NCI-H510A (cell line): ENCODE results near the gene WFIKKN1.

Source experiments
- DNase-seq: peaks from one replicate; lab custom pipeline; 2025; lab: John Stamatoyannopoulos, UW

WFIKKN1 gene

DNA sequence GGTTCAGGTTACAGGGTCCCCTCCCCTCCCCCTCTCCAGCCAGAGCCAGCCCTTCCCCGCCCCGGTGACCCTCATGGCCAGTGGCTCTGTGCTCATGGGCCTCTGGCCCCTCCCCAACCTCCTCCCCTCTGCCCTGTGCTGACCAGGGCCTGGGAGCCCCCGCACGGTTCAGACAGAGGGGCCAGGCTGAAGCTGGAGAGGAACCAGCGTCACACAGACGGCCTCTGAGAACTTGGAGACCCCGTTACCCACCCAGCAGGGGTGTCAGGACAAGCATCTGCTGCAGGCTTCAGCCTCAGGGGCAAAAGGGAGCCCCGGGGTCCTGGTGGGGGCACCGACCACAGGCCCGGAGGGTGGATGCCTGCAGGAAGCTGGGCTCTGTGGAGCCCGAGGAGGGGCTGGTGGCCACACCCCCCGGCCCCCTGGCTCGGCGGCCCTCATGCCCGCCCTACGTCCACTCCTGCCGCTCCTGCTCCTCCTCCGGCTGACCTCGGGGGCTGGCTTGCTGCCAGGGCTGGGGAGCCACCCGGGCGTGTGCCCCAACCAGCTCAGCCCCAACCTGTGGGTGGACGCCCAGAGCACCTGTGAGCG is at the start of gene WFIKKN1:
WFIKKN1 (plus strand) TSS at position 171 of the 591 bp plus-strand sequence; CDS start at position 440, 269 bp downstream.
- DNase-seq = no peak

- no peak for DNase-seq
These were observed 48.6 kb upstream of the WFIKKN1 start for GRCh38 chr16:582218-582613.

DNA sequence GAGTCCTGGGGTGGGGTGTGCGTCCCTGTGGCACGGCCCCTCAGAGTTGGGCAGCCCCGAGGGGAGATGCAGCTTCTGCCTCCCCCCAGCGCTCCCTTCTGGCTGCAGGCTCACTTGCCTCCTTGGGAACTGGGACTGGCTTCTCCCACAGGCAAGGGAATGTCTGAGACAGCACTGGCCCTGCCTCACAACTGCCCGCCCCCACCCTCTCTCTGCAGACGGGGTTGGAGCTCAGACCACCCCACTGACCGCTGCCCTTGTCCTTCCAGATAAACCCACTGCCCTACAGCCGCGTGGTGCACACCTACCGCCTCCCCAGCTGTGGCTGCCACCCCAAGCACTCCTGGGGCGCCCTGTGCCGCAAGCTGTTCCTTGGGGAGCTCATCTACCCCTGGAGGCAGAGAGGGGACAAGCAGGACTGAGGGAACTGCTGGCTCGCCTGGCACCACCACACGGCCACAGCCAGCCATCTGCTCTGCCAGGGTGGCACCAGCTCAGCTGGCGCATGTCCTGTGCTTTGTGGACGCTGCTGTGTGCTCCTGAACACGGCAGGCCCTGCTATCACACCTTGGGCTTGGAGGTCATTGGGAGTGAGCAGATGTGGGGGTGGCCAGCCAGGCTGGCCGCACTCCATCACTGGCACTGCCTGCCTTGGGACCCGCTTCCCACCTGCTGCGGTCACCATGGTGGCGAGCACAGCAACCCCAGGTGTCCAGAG is 48.0 kb upstream of the WFIKKN1 start:
- DNase-seq = no peak

- no peak for DNase-seq
These were observed 47.3 kb upstream of the WFIKKN1 start for GRCh38 chr16:583470-583814.

- DNase-seq = no peak
These were observed 46.8 kb upstream of the WFIKKN1 start for GRCh38 chr16:583815-584591.

GRCh38 chr16:585351-585750 is 45.4 kb upstream of the WFIKKN1 start:
- no peak for DNase-seq

DNA sequence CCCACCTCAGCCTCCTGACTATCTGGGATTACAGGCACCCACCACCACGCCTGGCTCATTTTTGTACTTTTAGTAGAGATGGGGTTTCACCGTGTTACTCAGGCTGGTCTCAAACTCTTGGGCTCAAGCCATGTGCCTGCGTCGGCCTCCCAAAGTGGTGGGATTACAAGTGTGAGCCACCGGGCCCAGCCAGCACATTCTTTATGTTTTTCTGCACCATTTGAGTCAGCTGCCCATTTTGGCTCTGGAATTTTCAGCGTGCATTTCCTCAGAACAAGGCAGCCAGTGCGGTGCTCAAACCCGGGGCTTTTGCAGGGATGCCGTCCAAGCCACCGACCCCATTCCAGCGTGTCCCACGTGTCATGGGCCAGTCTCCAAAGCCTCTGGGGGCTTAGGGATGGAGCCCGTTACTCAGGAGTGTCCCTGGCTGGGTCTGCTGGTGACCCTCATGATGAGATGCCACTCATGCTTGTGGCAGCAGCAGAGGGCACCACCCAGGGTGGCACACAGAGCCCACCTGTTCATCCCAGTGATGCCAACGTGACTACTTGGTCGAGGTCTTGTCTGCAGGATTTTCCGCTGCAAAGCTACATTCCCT is 44.6 kb upstream of the WFIKKN1 start:
- no peak for DNase-seq

DNA sequence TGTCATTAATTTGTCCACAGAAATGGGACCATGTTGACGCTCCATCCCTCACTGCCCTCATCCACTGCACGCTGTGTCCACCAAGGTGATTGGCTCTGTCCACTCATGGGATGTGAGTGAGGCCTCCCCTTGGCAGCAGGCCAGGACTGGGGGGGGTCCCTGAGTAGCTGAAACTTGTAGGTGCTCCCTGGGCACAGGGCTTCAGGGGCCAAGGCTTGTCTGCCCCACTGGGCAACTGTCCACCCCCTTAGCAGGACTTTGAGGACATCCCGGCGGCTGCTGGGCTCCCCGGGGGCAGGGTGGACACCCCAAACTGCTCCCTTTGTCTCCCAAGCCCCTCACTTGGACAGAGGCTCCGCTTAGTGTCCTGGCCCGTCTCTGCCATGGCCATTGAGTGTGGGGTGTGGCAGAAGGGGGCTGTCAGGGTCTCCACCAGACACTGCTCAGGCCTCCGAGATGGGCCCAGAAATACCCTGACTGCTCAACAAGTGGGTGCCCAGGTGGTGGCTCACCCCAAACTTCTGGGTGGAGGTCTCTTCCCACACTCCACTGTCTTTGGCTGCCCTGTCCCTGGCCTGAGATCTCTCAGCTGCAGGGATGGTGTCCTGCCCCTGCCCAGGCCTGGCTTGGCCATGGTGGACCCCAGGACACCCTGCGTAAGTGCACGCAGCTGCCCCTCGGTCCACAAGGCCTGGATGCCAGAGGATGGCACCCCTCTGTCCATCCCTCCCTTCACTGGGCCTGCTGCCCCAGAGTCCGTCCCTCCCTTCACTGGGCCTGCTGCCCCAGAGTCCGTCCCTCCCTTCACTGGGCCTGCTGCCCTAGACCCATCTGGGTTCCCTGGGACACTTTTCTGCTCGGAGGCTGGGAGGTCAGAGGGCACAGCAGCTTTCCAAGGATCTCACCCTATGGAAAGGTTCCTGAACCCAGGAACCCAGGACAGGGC is 43.9 kb upstream of the WFIKKN1 start:
- no peak for DNase-seq

DNA sequence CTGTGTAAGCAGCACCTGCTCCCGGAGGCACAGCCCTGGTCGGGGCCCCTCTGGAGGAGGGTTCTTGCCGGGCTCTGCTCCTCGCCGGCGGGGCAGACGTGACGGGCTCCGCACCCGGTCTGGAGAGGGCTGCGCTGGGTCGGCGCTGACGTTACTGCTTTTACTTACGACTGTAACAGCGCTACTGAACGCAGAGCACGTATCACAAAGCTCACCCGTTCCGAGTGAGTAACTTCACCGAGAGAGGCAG is 42.2 kb upstream of the WFIKKN1 start:
- no peak for DNase-seq

DNA sequence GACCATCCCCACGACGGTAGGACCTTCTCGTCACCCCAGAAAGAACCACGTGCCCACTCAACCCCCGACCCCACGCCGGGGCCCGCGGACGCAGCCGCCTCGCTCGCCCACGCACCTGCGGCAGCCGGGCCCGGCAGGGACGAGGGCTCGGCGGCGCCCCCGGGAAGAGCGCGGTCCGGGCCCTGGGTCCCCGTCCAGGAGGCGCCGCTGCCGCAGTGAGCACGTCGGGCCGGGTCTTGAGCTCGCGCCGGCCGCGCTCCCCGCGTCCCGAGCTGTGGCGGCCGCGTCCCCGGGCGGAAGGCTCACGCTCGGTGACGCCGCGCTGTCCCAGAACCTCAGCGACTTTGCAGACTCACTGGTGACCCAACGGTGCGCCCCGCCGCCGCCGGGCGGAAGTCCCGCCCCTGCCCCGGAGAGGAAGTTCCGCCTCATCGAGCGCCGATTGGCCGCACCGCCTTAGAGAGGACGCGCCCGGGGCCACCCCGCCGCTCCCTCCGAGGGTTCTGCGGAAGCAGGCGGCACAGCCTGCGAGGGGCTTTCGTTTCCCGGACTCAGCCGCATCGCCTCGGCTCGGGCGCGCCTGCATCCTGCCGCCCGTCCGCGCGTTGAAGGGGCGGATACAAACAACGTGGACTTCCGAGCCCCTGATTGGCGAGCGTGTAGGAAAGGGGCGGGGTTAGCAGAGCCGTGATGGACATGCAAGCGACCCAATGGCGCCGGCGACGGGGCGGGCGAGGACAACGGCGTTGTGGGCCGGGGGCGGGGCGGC is 41.7 kb upstream of the WFIKKN1 start:
- DNase-seq = peak; percentile 71

- peak; percentile 91 for DNase-seq
These were observed 41.1 kb upstream of the WFIKKN1 start, which contains the start of gene RAB40C for GRCh38 chr16:589658-590187. RAB40C (plus strand) TSS chr16:590066; CDS start chr16:590292, 226 bp downstream.

DNA sequence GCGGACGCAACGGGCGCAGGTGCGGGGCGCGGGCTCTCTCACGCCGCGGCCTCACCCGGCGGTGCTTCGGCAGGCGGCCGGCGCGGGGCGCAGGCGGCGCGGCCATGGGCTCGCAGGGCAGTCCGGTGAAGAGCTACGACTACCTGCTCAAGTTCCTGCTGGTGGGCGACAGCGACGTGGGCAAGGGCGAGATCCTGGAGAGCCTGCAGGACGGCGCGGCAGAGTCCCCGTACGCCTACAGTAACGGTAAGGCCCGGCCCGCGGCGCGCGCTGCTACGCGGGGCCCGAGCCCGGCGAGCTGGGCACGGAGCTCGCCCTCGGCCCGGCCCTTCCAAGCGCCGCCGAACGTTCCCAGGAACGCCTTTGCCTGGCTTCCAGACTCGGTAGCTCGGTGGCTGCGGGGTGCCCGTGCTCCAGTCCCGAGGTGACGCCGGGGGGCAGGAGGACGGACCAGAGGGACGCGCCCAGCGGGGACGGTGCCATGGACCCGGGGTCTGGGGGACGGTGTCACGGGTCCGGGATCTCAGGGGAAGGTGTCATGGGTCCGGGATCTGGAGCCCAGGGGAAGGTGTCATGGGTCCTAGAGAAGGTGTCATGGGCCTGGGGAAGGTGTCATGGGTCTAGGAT is 40.5 kb upstream of the WFIKKN1 start:
- DNase-seq = no peak

- no peak for DNase-seq
These were observed 40.0 kb upstream of the WFIKKN1 start for GRCh38 chr16:590815-591200.

DNA sequence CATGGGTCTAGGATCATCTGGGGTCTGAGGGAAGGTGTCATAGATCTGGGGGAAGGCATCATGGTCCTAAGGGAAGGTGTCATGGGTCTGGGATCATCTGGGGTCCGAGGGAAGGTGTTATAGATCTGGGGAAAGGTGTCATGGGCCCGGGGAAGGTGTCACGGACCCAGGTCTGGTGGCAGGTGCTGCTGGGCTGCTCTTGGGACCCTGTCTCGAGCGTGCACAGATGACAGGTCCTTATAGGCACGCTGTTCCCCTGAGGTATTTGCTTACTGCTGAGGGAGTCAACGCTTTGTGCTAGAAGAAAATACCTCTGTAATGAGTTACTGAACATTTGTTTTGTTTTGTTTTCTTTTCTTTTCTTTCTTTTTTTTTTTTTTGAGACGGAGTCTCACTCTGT is 39.6 kb upstream of the WFIKKN1 start:
- DNase-seq = no peak

DNA sequence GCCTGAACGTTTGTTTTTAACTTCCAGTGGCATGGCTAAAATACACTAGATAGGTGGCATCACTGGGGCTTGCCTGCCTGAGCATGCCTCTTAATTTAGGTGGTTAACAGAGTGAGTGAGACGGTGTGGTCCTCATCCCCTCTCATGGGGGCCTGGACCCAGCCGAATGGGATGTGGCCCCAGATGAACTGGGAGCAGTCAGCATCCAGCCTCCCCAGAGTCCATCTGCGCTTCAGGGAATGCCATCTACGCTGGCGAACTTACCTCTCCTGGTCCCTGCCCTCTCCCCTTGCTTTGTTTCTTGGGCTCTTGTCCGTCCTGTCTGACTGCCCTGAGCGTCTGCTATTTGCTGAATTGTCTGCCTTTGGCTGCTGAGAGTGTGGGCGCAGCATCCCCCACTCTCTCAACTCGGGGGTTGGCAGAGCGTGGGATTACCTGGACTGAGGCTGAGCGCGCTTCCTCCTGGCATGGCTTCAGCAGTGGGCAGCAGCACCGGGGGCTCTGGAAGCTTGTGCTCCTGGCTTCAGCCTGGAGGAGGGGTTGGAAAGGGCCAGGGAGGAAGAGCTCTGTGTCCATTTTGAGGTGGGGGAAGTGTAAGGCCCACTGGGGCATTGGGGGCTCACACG is 38.8 kb upstream of the WFIKKN1 start:
- no peak for DNase-seq

GRCh38 chr16:592518-593306 is 38.1 kb upstream of the WFIKKN1 start:
- peak; percentile 84 for DNase-seq

- DNase-seq = peak; percentile 61
These were observed 37.4 kb upstream of the WFIKKN1 start for GRCh38 chr16:593406-593805.

GRCh38 chr16:593807-594206 is 37.0 kb upstream of the WFIKKN1 start:
- DNase-seq = no peak

- DNase-seq = no peak
These were observed 35.7 kb upstream of the WFIKKN1 start for GRCh38 chr16:595094-595528.
